GM18498 (cell line): ENCODE results near the gene UPK1A.
A peak's percentile ranks its signal among the peaks of the same experiment; 100 is the strongest.

Experiments used
- ATAC-seq: cut with Tn5 transposase; IDR thresholded peaks from one replicate; pipeline ENCODE4 v1.9.1; 2021; ENCODE audit warnings: mild to moderate bottlenecking, moderate library complexity; ENCODE audit not compliant: unreplicated experiment

The UPK1A gene

GRCh38 chr19:35666251-35666913 is at the start of gene UPK1A:
TSS of gene UPK1A (plus strand) at chr19:35666517. CDS start at chr19:35666813, 296 bp downstream.
- ATAC-seq: no peak

- ATAC-seq: no peak
Measured at GRCh38 chr19:35618857-35619256, 47.5 kb upstream of the UPK1A start.

DNA sequence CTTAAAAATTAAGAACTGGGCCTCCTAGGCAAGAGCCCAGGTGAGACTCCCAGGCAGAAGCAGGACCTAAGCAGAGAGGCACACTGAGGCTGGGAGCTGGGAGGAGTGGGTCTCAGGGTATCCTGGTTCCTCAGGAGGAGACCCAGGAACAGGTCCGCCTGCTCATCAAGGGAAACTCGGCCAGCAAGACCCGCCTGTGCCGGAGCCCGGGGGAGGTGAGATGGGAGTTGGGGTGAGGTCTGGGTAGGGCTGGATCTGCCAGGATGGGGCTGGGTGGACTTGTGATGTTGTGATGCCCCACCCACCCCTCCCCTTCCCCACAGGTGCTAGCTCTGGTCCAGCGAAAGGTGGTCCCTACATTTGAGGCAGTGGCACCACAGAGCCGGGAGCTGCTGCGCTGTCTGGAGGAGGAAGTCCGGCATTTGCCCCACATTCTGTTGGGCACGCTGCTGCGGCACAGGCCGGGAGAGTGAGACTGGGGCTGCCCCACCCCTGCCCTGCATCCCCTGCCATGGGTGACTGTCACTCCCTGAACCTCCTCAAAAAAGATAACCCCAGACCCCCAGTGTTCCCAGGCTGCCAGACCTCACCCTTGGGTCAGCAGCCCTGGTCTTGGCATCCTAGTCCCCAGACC is 46.9 kb upstream of the UPK1A start:
- no peak for ATAC-seq

DNA sequence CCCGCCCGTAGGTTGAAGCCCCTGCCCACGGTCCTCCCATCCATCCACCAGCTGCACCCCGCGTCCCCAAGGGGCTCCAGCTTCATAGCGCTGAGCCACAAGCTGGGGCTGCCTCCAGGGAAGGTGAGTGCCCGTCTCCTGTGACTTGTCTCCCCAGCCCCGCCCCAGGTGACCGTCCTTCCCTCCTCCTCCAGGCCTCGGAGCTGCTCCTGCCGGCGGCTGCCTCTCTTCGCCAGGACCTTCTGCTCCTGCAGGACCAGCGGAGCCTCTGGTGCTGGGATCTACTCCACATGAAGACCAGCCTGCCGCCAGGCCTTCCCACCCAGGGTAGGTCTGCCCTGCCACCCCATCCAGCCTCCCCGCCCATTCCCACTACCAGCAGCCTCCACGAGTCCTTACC is 46.3 kb upstream of the UPK1A start:
- no peak for ATAC-seq

DNA sequence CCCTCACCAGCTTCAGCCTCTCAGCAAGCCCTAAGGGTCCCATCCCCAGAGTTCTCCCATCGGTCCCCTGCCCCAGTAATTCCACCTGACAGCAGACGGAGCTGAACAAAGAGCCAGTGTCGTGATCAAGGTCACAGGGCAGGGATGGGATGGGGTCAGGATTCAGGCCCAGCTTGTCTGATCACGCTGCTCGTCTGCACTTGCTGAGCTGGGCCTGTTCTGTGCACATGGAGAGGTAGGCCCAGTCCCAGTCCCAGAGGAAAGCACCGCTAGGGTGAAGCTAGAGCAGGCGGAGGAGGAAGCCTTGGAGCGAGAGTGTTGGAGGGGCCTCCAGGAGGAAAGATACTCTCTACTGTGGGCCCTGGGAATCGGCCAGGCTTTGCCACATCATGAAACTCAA is 44.6 kb upstream of the UPK1A start:
- no peak for ATAC-seq

DNA sequence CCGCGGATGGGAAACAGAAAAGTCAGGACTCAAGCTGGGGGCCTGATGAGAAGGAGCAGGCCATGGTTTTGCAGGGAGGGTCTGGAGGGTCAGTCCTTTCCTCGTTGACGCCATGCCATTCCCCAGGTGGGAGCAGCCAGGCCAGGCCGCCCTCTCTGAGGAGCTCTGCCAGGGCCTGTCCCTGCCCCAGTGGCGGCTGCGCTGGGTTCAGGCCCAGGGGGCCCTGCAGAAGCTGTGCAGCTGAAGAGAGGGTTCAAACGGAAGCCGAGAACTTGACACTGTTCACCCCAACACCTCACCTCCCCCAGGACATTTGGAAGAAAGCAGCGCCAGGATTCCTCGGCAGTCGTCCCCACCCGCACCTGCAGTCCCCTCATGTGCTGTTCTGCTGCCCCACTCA is 43.6 kb upstream of the UPK1A start:
- ATAC-seq: no peak

GRCh38 chr19:35623327-35624010 is 42.8 kb upstream of the UPK1A start:
- ATAC-seq: no peak

DNA sequence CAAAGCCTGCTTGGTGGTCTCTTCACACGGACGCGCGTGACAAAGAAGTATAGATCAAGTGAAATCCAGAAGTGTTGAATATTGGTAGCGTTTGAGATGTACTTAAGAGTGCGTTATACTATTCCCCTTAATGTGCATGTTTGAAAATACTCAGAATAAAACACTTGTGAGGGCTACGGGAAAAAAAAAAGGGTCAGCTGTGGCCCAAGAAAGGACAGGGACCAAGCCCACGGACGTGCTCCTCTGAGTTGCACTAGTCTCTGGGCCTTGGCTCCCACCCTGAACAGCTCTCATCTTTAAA is 38.1 kb upstream of the UPK1A start:
- ATAC-seq: no peak

GRCh38 chr19:35628565-35629331 is 37.6 kb upstream of the UPK1A start, which contains the start of gene RBM42:
TSS of gene RBM42 (plus strand) at chr19:35629036. CDS start at chr19:35629154, 118 bp downstream.
- ATAC-seq: peak; percentile 94

DNA sequence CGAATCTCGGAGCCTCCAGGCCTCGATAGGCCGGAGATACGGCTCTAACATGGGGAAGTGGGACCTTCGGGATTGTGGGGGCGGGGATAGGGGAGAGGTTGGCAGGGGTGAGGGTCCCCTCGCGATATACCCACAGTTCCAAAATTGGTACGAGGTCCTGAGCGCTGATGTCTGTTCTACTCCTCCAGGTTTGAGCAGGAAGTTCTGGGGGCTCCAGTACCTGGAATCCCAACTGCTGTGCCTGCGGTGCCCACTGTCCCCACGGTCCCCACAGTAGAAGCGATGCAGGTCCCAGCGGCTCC is 37.0 kb upstream of the UPK1A start:
- no peak for ATAC-seq

GRCh38 chr19:35633727-35634440 is 32.4 kb upstream of the UPK1A start:
- no peak for ATAC-seq

DNA sequence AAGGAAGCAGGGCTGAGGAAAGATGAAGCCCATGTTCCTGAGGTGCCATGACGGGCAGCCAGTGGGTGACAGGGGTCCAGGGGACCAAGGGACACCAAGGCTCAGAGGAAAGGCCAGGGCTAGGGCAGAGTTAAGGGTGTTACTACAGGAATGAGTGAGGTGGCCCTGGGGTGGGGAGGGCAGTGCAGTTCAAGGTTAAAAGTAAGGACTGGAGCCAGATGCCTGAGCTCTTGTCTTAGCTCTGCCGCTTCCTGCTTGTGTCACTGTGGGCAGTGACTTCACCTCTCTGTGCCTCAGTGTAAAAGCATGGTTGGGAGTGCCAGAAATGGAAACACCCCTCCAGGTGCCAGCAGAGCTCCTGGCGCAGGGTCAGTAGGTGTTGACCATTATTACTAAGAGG is 29.7 kb upstream of the UPK1A start:
- no peak for ATAC-seq

DNA sequence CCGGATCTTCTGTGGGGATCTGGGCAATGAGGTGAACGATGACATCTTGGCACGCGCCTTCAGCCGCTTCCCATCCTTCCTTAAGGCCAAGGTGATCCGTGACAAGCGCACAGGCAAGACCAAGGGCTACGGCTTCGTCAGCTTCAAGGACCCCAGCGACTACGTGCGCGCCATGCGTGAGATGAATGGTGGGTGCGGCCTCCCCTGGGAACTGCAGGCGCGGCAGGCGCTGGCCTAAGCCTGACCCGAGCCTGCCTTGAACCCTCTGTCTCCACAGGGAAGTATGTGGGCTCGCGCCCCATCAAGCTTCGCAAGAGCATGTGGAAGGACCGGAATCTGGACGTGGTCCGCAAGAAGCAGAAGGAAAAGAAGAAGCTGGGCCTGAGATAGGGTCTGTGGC is 29.2 kb upstream of the UPK1A start:
- no peak for ATAC-seq

- ATAC-seq: no peak
Measured at GRCh38 chr19:35639321-35639639, 27.0 kb upstream of the UPK1A start.

DNA sequence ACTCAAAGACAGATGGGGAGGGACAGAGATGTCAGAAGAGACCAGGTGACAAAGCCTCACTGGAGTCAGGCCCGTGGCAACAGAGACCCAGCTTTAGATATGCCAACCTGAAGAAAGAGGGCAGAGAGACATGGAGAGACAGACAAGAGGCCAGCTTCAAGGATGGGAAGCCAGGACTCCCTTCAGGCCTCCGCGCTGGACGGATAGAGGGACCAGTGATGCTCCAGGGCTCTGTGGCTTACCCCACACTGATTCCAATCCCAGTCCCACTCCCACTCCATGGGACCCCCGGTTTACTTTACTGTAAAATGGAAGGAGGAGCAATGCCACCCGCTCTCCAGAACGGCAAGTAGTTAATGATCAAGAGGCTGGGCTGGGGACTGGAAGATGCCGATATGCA is 26.5 kb upstream of the UPK1A start:
- no peak for ATAC-seq

- ATAC-seq: no peak
Measured at GRCh38 chr19:35641515-35642151, 24.7 kb upstream of the UPK1A start, which contains the start of gene ETV2. TSS of gene ETV2 (plus strand) at chr19:35641745. CDS start at chr19:35642461, 716 bp downstream.

DNA sequence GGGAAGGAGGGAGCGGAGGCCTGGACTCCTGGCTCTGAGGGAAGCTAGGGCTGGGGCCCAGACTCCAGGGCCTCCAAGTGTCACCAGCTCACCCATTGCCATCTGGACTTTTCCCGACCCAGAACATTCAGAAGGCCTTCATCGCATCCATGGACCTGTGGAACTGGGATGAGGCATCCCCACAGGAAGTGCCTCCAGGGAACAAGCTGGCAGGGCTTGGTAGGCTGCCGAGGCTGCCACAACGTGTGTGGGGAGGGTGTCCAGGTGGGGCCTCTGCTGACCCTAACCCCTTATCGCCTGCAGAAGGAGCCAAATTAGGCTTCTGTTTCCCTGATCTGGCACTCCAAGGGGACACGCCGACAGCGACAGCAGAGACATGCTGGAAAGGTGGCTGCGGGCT is 24.0 kb upstream of the UPK1A start:
- ATAC-seq: no peak

GRCh38 chr19:35642798-35643254 is 23.5 kb upstream of the UPK1A start:
- no peak for ATAC-seq

DNA sequence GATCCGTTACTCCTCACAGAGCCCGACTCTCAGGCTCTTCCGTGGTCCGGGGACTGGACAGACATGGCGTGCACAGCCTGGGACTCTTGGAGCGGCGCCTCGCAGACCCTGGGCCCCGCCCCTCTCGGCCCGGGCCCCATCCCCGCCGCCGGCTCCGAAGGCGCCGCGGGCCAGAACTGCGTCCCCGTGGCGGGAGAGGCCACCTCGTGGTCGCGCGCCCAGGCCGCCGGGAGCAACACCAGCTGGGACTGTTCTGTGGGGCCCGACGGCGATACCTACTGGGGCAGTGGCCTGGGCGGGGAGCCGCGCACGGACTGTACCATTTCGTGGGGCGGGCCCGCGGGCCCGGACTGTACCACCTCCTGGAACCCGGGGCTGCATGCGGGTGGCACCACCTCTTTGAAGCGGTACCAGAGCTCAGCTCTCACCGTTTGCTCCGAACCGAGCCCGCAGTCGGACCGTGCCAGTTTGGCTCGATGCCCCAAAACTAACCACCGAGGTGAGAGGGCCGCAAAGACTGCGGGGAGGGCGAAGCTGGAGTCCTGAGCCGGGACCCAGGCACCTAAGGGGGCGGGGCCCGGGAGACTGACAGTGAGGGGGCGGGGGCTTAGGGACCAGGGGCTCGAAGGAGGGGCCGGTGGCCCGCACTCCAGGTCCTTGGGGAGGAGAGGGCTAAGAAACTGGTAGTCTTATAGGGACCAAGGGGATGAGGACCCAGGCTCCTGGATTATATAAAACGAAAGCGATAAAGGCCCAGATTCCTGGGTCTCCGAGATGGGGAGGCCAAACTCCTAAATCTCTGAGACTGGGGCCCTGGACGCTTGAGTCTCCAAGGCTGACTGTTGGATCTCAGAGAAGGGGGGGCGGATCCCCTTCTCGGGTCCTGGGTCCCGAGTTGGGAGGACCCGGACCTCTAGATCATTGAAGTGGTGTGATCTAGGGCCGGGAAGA is 22.8 kb upstream of the UPK1A start:
- peak; percentile 49 for ATAC-seq
